Panc1 (cell line): ENCODE data around the gene LAMTOR1. TPM values are rescaled to one million over a fixed set of nuclear protein-coding genes. Genes with fewer than 3 reads are reported as not detected.

ENCODE experiments used
- ATAC-seq: fragments of 200-7000 bp; cut with Tn5 transposase; 2 replicates; pipeline ENCODE4 v1.9.1; 2020; ENCODE audit warnings: mild to moderate bottlenecking, moderate library complexity
- BruUV-seq: library from RNA; stranded (reverse); fragments of 400-500 nt; replicated peaks from 2 replicates; lab custom pipeline; 2021; lab: Mats Ljungman, UMichigan
- CTCF ChIA-PET: fragments of 300-600 bp; sonication (Branson Sonifier 250); formaldehyde crosslinking; loops from one replicate; lab custom pipeline; 2022; ENCODE audit warnings: antibody characterized with exemption; lab: Charles Lee
- POLR2A ChIA-PET: fragments of 300-600 bp; sonication (Branson Sonifier 250); formaldehyde crosslinking; loops from one replicate; lab custom pipeline; 2022; ENCODE audit warnings: antibody characterized with exemption; lab: Charles Lee
- DNase-seq: peaks from one replicate; pipeline ENCODE4 v3.0.0-alpha.2; 2010; ENCODE audit warnings: low read depth, low spot score
- H3K27ac ChIP-seq: 2 replicates; pipeline ENCODE4 v1.5.1; 2011; ENCODE audit warnings: mild to moderate bottlenecking, low read length, inconsistent platforms
- H3K27me3 ChIP-seq: fragments of 200-500 bp; sonication (Bioruptor generic); 2 replicates; pipeline ENCODE4 v1.6.0; 2014; ENCODE audit warnings: low read length, inconsistent platforms; ENCODE audit not compliant: control insufficient read depth, insufficient read depth
- H3K36me3 ChIP-seq: fragments of 200-500 bp; sonication (Bioruptor generic); 2 replicates; pipeline ENCODE4 v1.5.1; 2014; ENCODE audit warnings: inconsistent platforms, mild to moderate bottlenecking, low read length, moderate library complexity; ENCODE audit not compliant: control insufficient read depth, insufficient read depth
- H3K4me1 ChIP-seq: 2 replicates; pipeline ENCODE4 v1.5.1; 2011; ENCODE audit warnings: inconsistent platforms, mild to moderate bottlenecking, low read length, moderate library complexity; ENCODE audit not compliant: control insufficient read depth, insufficient read depth
- H3K4me3 ChIP-seq, 2 experiments: 2 replicates each; pipeline ENCODE4 v1.5.1; 2011 to 2012; ENCODE audit warnings: low read depth in 2 of 2, low read length in 2 of 2, mild to moderate bottlenecking in 2 of 2, inconsistent platforms in 1 of 2, moderate library complexity in 1 of 2
- H3K9me3 ChIP-seq: fragments of 200-500 bp; sonication (Bioruptor generic); 2 replicates; pipeline ENCODE4 v1.5.1; 2014; ENCODE audit warnings: low read depth, mild to moderate bottlenecking, inconsistent platforms, low read length, moderate library complexity; ENCODE audit not compliant: control insufficient read depth, insufficient read depth
- CTCF ChIP-seq: fragments of 450-650 bp; IDR thresholded peaks from 2 replicates; pipeline ENCODE4 v1.5.1; 2017; ENCODE audit warnings: mild to moderate bottlenecking
- POLR2AphosphoS5 ChIP-seq: IDR thresholded peaks from 2 replicates; pipeline ENCODE4 v1.6.1; 2012; ENCODE audit warnings: mild to moderate bottlenecking, low read depth, low read length, moderate library complexity
- REST ChIP-seq, 2 experiments: IDR thresholded peaks; 2 replicates each; pipeline ENCODE4 v1.6.1; 2011 to 2012; ENCODE audit warnings: low read depth in 2 of 2, control low read depth in 1 of 2, low read length in 1 of 2, mild to moderate bottlenecking in 1 of 2, moderate library complexity in 1 of 2; ENCODE audit not compliant: insufficient read depth in 1 of 2
- SIN3A ChIP-seq: IDR thresholded peaks from 2 replicates; pipeline ENCODE4 v1.6.1; 2012; ENCODE audit warnings: low read depth, mild to moderate bottlenecking, low read length, moderate library complexity, borderline replicate concordance; ENCODE audit not compliant: insufficient read depth
- TCF7L2 ChIP-seq: IDR thresholded peaks from 2 replicates; pipeline ENCODE4 v1.6.1; 2011; ENCODE audit warnings: mild to moderate bottlenecking, low read depth, low read length, inconsistent platforms
- in situ Hi-C: cut with HindIII; loops from 2 replicates; pipeline ENCODE4 v1.10.0; 2016; ENCODE audit warnings: low sequenced_read_pairs, low pct_unique_long_range_greater_than_20kb
- intact Hi-C: fragments of 100-400 bp; cut with micrococcal nuclease; formaldehyde crosslinking; loops from one replicate; pipeline ENCODE4 v1.10.0; 2022; ENCODE audit not compliant: unreplicated experiment
- total RNA-seq: library from RNA; stranded (reverse); gene quantifications from one replicate; pipeline ENCODE4 v1.2.1, GENCODE V29; 2021; ENCODE audit not compliant: unreplicated experiment

Gene LAMTOR1
- total RNA-seq, 1 experiment from 2014 or later = 126 TPM

GRCh38 chr11:72103754-72104167 is 664 bp upstream of the LAMTOR1 start:
- ATAC-seq (no peak), DNase-seq (no peak)
- H3K36me3 ChIP-seq = peaks cover under 1% of the 10 kb centered on the region; the same call in 1 of the 2 replicates
- TF ChIP-seq CTCF (no peak), TCF7L2 (no peak), POLR2AphosphoS5 (no peak), SIN3A (no peak), REST (IDR thresholded peaks at IDR 0.05; ENCODE audit: insufficient read depth in 1 of 2, low read depth in 2 of 2, low read length in 1 of 2) (no peak)
- peak overlapping the region; percentile 99 for H3K27ac ChIP-seq
- H3K27me3 ChIP-seq = no peaks in the 10 kb centered on the region
- H3K4me3 ChIP-seq = peak overlapping the region; percentile 50 to 98
- BruUV-seq = TSS peak; percentile 92
- ChIA-PET POLR2A (no interaction called here), CTCF (no interaction called here)
- peaks cover 10% of the 10 kb centered on the region for H3K4me1 ChIP-seq
- intact Hi-C loops = no loop called here
- in situ Hi-C loops = no loop called here
- no peaks in the 10 kb centered on the region for H3K9me3 ChIP-seq

- TF ChIP-seq SIN3A = no peak
- TF ChIP-seq TCF7L2 = no peak
- TF ChIP-seq CTCF = no peak
- no peak for TF ChIP-seq POLR2AphosphoS5
- no peak for DNase-seq
- intact Hi-C loops (no loop called here), in situ Hi-C loops (no loop called here)
- H3K4me1 ChIP-seq = peaks cover 10% of the 10 kb centered on the region
- POLR2A ChIA-PET = no interaction called here
- no peaks in the 10 kb centered on the region for H3K9me3 ChIP-seq
- BruUV-seq = no TSS peak
- no peaks in the 10 kb centered on the region for H3K27me3 ChIP-seq
- no peak; the same call in 1 of the 2 replicates for ATAC-seq
- H3K36me3 ChIP-seq = peaks cover 8% of the 10 kb centered on the region; the same call in 1 of the 2 replicates
- CTCF ChIA-PET = interaction anchor here (0.5 to 0.6 kb wide), 2 partner anchors 17 to 77 kb away, joined by 5 to 6 read pairs; no protein-coding TSS in a partner anchor
- peak overlapping the region; percentile 99 for H3K27ac ChIP-seq
- peak overlapping the region; percentile 98 to 100 for H3K4me3 ChIP-seq
These were observed 509 bp downstream of the LAMTOR1 start for GRCh38 chr11:72102631-72102945.
